ENCODE measurements around the gene VENTX.

VENTX gene, protein sequence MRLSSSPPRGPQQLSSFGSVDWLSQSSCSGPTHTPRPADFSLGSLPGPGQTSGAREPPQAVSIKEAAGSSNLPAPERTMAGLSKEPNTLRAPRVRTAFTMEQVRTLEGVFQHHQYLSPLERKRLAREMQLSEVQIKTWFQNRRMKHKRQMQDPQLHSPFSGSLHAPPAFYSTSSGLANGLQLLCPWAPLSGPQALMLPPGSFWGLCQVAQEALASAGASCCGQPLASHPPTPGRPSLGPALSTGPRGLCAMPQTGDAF

DNA sequence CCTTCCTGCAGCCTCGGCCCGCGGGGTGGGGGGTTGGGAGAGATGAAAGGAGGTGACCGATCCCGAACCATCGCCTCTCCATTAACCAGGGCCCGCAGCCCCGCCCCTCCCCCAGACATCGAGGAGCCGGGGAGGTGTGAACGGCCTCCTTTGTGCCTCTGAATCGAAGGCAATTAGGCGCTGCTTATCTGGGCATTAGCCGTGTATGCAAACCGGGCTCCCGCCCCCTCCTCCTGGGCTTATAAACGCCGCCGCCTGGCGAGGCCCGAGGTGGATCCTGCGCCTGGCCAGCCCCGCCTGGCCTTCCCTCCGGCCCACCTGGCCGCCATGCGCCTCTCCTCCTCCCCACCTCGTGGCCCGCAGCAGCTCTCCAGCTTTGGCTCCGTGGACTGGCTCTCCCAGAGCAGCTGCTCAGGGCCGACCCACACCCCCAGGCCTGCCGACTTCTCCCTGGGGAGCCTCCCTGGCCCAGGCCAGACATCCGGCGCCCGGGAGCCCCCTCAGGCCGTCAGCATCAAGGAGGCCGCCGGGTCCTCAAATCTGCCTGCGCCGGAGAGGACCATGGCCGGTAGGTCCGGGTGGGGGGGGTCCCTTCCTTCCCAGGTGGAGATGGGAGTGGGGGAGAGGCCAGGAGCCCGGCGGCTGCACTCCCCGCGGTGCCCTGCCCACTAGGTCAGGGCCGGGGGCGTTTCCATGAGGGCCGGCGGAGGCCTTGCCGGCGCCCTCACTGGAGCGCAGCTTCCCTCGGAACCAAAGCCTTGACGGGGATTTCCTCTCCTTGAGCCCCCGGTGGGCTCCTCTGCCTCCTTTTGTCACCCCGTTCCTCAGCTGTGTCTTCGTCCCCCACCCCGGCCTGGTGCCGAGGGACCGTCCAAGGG lies at the start of gene VENTX:
TSS of gene VENTX (plus strand) at position 268 of the 878 bp plus-strand sequence. CDS start at position 328, 60 bp downstream.
- FAIRE-seq: no peak

DNA sequence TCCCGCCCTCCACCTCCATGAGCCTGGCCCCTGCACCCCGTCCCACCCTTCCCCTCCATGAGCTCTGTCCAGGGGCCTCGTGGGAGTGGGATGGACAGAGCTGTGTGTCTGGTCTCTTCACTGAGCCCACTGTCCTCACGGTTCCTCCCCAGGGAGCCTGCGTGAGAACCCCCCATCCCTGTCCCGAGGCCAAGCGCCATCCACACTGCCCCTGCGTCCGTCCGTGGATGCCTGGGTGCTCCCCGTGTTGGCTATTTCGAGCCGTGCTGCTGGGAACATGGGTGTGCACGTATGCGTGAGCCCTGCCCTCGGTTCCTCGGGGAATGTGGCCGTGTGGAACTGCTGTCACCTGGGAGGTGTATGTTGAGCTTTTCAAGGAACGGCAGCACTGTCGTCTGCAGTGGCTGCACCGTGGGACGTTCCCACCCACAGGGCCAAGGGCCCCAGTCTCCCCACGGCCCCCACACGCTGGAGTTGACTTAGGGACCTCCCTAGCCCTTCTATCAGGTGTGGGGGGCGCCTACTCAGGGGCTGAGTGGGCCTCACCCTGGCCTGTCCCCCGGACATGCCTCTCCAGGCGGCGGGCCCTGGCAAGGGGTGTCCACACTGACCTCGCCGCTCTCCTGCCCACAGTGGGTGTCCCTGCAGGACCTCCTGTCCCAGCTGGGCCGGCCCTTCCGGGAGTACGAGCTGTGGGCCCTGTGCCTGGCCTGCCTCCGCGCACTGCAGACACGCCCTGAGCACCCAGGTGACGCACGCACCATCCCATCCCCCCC lies 49.6 kb upstream of the VENTX start:
- FAIRE-seq: no peak

DNA sequence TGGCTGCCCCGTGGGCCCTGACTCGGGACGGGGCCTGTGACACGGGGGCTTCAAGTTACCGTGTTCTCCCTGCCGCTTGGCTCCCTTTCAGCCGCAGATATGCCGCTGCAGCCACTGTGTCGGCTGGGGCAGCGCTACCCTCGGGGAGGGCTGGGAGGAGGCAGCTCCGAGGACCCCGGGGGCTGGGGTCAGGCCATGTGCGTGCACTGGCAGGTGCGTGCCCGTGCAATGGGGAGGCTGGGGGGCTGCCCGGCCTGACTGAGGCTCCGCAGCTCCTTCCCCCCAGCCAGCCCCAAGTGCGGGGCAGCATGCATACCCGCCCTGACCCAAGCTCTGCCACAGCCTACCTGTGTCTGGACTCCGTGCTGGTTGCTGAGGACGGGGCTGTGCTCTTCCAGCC lies 48.4 kb upstream of the VENTX start:
- FAIRE-seq: no peak

DNA sequence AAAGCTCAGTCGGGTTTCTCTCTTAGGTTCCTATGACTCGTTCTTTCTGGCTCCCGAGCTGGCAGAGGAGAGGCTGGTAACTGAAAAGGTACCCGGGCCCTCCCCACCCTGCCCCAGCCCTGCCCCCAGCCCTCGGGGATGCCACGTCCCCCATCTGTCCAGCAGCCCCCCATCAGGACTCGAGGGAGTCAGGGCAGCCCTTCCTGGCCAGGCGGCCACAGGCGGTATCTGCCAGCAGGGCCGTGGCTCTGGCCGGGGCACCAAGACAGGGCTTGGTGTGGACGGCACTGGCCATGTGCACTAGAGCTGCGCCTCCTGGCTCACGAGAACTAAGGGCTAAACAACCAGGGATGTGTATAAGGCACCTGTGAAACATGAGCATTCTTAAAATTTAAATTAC lies 47.9 kb upstream of the VENTX start:
- no peak for FAIRE-seq

DNA sequence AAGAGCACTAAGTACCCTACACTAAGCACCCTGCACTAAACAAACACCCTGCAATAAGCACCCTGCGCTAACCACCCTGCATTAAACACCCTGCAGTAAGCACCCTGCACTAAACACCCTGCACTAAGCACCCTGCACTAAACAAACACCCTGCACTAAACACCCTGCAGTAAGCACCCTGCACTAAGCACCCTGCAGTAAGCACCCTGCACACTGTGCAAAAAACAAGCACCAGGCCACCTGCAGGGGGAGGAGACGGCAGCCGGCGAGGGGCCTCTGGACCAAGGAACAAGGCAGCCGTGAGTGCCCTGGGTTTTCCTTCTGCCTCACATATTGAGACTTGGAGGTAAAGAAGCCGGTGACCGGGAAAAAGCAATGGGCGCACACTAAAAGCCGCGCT lies 47.4 kb upstream of the VENTX start:
- FAIRE-seq: no peak

DNA sequence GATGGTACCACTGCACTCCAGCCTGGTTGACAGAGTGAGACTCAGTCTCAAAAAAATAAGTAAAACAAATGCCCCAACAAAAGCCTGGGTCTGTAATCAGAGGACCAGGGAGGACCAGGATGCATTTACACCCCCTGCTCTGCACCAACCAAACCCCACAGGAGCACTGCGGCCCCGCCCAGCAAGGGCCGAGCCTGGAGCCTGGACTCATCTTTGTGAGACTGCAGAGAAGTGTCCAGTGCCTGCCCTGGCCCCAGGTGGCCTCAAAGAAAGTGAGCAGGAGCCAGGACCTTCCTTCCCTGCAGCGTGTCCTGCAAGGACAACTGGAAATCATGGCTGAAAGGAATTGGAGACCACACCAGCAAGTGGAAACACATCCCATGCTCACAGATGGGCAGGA lies 46.0 kb upstream of the VENTX start:
- FAIRE-seq: no peak

DNA sequence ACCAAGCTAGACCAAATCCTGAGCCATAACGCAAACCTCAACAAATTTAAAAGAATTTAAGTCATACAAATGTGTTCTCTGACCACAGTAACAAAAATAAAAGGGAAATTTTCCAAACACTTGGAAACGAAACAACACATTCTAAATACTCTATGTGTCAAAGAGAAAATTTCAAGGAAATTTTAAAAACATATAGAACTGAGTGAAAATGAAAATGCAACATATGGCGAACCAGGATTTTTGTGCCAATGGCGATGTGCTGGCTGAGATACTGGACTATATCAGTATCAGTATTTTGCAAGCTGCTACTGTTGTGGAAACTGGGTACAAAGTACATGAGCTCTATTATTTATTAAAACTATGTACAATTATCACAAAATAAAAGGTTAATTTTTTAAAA lies 43.5 kb upstream of the VENTX start:
- FAIRE-seq: no peak

DNA sequence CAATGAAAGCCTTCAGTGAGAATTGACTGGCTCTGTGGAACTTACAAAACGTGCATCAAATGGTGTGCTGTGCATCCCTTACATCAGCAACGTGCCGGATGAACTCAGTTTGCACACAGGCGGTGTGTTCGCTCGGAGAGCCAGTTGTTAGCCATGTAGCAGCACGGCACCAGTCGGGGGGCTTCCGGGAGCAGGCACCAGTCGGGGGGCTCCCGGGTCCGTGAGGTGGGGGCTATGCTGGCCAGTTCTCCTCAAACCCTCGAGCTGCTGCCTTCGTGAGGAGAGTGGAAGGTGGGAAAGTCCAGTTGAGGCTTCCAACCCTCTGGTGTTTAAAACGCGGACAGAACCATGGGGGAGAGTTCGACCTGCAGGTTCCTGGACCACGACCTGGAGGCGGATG lies 42.6 kb upstream of the VENTX start:
- no peak for FAIRE-seq

DNA sequence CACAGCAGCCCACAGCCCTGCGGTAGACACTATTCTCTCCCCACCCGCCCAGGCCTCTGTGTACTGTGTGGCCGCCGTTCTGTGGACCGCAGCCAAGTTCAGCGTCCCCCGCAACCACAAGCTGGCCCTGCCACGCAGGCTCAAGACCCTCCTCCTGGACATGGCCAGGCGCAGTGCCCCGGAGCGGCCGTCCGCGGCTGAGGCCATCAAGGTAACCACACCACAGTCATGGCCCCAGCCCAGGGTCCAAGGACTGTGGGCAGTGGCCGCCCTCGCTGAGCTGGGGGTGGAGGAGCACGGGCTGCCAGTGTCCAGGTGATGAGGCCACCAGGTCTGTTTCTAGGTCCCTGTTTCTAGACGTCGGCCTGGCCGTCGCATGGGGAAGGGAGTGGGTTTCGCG lies 42.0 kb upstream of the VENTX start:
- FAIRE-seq: no peak

DNA sequence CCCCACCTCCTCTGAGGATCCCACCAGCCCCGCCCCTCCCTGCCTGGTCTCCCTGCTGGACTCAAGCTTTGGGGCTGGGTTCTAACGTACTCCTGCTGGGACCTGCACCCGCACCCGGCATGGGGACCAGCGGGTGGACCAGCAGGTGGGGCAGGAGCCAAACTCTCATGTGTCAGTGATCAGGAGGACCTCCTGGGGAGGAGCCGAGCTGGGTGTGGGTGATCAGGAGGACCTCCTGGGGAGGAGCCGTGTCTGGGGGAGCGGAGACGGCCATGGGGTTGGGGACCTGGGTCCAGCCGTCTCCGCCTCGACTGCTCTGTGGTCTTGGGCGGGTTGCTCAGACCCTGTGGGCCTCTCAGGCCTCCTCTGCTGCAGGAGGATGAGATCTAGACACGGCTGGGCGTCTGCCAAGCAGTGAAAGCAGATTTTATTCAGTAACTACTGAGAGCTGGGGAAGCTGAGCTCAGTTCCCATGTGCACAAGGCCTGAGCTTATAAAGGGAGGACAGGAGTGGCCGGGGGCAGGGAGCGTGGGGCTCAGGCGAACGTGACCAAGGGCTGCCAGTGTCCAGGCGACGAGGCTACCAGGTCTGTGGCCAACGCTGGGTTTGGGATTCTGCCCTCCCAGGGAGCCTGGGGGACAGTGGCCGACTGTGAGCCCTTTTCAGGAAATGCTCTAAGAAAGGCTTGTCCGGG lies 41.3 kb upstream of the VENTX start:
- FAIRE-seq: no peak

DNA sequence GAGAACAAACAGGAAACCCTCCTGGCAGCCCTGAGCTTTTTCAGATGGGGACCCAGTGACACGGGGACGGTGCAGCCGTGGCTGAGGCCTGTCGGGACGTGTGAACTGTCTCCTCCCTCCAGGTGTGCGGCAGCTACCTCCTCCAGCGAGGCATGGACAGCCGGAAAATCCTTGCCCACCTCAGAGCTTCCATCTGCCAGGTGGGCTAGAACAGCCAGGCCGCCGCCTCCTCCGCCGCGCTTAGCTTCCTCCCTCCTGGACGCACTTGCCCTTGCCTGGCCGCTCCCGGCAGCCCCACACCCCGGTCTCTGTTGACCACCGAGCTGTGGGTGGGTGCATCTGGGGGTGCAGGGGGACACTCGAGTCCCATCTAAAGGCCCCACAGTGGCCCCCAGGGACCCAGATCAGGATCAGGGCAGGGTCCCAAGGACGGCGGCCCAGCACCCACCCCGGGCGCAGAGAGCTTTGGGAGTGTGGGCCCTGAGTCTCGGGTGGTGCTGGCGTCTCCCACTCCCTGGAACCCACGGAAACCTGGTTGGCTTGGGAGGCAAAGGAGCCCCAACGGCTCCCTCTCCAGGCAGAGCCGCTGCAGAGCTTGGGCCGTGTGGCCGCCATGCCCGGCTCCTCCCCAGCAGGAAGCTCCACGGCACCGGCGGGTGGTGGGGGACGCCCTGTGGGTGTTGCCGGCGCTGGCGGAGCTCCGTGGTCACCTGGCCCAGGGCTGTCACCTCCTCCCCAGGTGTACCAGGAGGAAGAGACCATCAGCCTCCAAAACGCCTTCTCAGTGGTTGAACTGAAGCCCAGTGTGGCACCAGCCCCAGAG lies 40.5 kb upstream of the VENTX start:
- no peak for FAIRE-seq

DNA sequence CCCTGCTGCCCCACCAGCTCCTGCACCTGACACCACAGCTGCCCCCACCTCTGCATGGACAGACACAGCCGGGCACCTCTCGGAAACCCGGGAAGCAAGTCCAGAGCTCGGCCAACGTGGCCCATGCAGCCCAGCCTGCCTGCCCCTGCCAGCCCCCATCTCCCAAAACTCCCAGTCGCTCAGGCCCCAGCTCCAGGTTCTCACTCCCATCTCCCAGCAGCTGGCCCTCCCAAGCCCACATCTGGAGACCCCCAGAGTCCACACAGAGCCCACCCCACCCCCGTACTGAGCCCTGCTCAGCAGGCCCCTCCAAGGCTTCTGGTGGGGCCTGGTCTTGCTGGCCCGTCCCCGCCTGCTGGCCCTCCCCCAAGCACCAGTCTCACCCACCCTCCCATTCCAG lies 39.9 kb upstream of the VENTX start:
- no peak for FAIRE-seq

DNA sequence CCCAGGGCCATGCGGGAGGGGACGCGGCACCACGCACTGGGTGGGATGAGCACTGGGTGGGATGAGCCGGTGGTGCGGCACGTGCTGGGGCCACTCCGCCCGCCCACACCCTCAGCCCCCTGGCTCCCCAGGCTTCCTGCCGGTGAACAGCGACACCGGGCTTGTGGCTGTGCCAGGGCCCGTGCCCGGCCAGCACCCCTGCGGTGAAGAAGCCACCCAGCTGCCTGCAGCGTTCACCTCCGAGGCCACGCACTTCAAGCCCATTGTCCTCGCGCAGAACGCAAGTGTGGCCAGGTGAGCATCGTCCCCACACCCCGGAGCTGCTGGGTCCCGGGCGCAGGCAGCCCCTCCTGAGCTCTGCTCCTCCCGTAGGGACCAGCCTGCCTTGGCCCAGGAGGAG lies 39.4 kb upstream of the VENTX start:
- no peak for FAIRE-seq

DNA sequence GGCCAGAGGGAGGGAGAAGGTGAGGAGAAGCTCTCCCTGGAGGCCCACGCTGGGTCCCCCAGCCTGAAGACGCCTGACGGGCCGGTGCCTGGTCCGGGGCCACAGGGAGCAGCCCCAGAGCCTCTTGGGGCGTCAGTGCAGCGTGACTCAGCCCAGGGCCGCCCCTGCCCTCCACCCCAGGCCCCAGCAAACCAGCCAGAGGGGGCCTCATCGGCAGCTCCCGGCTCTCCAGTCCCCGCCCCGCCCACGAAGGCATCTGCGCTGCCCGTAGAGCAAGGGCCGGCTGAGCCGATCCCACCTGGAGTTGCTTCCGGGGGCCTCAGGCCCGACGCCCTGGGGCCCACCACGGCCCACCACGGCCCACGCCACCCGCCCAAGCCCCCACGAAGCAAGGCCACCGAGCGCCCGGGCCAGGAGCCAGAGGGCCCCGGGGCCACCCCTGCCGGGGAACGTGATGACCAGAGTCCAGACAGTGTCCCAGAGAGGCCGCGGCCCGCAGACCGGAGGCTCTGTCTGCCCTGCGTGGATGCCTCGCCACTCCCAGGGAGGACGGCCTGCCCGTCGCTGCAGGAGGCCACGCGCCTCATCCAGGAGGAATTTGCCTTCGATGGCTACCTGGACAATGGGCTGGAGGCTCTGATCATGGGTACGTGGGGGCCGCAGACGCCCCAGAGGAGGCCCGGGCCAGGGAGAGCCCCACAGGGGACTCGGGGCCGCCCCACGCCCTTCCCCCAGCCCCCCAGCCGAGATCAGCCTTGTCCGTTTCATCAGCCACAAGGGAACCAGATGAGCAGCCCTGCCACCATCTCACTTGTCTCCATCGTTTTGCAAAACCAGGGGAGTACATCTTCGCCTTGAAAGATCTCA lies 38.8 kb upstream of the VENTX start:
- FAIRE-seq: no peak

DNA sequence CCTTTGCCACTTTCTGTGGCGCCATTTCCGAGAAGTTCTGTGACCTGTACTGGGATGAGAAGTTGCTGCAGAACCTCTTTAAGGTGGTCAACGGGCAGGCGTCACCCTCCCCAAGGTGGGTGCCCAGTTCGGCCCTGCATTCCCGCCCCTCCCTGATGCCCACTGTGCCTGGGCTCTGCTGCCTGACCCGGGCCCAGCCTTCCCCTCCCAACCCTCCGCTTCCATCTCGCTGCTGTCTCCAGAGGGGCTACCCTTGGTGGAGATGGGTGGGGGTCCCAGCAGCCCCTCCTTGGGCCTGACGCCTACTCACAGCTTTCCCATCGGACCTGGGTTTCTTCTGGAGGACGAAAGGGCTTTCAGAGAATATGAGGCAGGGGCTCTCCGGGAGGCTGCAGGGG lies 38.2 kb upstream of the VENTX start:
- FAIRE-seq: no peak

DNA sequence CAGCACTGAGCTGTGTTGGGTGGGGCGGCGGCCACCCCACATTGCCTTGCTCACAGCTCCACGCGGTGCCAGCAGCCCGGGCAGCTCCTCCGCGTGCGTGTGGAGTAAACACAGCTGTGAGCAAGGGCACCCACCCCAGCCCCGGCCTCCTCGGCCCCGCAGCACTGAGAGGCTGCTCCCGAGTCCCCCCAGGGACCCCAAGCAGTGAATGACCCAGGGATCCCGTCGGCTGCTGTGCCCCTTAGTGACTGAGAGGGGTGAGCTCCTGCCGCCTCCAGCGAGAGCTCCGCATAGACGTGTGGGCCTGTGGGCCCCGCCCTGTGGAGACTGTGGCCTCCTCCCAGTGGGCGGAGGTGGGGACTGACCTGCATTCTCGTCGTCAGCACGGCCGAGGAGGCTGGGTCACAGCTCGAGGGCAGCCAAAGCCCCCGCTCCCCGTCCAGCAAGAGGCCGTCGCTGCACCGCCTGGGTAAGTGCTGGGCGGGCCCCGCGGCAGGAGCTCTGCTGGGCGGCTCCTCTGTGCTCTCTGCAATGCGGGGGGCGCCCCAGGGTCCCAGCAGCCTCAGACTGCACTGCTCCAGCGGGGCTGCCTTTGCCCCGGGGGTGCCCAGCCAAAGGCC lies 37.6 kb upstream of the VENTX start:
- FAIRE-seq: no peak

DNA sequence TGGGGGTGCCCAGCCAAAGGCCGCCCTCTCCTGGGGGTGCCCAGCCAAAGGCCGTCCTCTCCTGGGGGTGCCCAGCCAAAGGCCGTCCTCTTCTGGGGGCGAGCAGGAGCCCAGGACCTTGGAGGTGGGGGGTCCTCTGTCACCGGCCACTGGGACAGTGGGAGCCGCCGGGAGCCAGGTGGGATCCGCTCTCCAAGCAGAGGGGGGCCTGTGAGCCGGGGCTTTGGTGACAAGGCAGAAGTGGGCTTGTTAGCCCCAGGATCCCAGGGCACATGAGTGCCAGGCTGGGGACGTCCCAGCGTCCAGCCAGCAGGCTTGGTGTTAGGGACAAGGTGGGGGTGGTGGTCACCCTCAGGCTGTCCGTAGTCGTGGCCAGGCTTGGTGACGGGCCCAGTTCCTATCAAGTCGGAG lies 37.0 kb upstream of the VENTX start:
- no peak for FAIRE-seq

DNA sequence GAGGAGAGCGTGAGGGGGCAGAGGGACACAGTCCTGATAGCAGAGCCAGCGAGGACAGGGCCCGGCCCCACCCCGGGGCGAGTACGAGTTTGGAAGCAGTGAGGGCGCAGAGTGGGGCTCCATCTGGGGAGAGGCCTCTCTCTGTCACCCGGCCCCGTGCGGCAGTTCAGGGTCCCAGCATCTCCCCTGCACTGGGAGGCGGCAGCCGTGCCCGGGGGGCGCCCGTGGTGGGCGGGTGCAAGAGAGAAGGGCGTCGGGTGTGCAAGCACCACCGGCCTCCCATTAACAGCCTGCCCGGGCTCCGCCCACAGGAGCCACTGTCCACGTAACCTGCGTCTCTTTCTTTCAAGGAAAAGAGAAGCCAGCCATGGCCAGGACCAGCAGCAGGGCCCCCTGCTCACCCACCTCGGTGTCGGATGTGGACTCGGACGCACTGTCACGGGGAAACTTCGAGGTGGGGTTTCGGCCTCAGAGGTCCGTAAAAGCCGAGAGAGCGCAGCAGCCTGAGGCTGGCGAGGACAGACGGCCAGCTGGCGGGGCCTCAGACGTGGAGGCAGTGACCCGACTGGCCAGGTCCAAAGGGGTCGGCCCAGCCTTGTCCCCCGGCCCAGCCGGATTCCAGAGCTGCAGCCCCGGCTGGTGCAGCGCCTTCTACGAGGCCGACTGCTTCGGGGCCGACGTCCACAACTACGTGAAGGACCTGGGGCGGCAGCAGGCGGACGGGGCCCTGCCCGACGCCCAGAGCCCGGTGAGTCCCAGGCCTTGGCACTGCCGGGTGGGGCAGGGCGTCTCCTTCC lies 36.3 kb upstream of the VENTX start:
- no peak for FAIRE-seq

DNA sequence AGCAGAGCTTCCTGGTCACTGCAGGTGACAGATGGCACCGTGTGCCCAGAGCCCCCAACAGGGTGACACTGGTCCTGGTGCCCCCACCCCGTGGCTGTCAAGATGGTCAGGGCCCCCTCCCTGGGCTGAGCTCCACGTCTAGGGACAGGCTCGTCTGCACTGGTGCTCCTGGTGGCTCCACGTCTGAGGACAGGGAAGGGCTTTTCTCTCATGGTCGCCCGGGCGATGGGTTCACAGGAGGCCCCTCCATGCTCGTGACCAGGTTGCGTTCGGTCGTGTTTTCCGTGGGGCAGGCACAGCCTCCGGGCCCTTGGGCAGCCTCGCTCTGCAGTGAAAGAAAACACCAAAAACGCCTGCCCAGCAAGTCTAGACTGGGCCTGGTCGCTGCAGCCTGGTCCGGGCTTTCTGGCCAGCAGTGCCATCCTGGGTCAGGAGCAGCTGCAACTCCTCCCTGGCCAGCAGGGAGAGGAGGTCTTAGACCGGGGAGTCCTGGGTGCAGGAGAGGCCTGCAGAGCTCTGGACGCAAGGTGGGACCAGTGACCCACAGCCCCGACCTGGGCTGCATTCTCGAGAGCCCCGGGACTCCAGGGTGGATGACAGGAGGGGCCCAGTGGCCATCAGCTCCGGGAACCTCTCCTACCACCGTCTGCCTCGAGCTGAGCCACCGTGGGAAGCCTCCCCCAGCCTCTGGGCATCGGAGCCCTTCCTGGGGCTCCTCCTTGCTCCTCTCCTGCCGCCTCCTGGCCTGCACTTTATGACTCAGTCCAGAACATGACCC lies 35.5 kb upstream of the VENTX start:
- FAIRE-seq: no peak

All from colon (tissue), 2 donors.